ENCODE measurements around the gene ATXN2. TPM values are rescaled to one million over a fixed set of nuclear protein-coding genes. Genes with fewer than 3 reads are reported as not detected.

ATXN2 gene
- total RNA-seq, 3 donors from 2014 or later = 49.9 to 82.5 (median 55.4) TPM

GRCh38 chr12:111488798-111489197 lies 110.3 kb downstream of the ATXN2 start:
- no peaks in the 10 kb centered on the region for H3K36me3 ChIP-seq (ENCODE audit: low read depth)
- no peaks in the 10 kb centered on the region for H3K9me3 ChIP-seq
- TF ChIP-seq CTCF (IDR thresholded peaks at IDR 0.05) = no peak
- no peak for DNase-seq
- no peak overlapping the region for H3K4me3 ChIP-seq
- intact Hi-C loops (cut with DNase I, micrococcal nuclease) = no loop called here
- H3K4me1 ChIP-seq (ENCODE audit: low read depth) = no peaks in the 10 kb centered on the region
- ATAC-seq = no peak

- no peaks in the 10 kb centered on the region for H3K36me3 ChIP-seq (ENCODE audit: low read depth)
- ATAC-seq (no peak), DNase-seq (no peak)
- H3K9me3 ChIP-seq = no peaks in the 10 kb centered on the region
- intact Hi-C loops (cut with DNase I, micrococcal nuclease) = no loop called here
- H3K4me3 ChIP-seq = no peak overlapping the region
- H3K4me1 ChIP-seq (ENCODE audit: low read depth) = no peaks in the 10 kb centered on the region
- TF ChIP-seq CTCF (IDR thresholded peaks at IDR 0.05) = no peak
These were observed 110.8 kb downstream of the ATXN2 start for GRCh38 chr12:111488271-111488670.

GRCh38 chr12:111482462-111482861 lies 116.7 kb downstream of the ATXN2 start:
- TF ChIP-seq CTCF (IDR thresholded peaks at IDR 0.05) = no peak
- no peaks in the 10 kb centered on the region for H3K36me3 ChIP-seq (ENCODE audit: low read depth)
- intact Hi-C loops (cut with DNase I, micrococcal nuclease) = no loop called here

GRCh38 chr12:111471236-111471635 lies 127.9 kb downstream of the ATXN2 start:
- H3K36me3 ChIP-seq (ENCODE audit: low read depth) = peaks cover 12% of the 10 kb centered on the region
- no peaks in the 10 kb centered on the region for H3K9me3 ChIP-seq
- DNase-seq = no peak
- TF ChIP-seq CTCF (IDR thresholded peaks at IDR 0.05) = no peak
- H3K4me3 ChIP-seq = no peak overlapping the region
- no peaks in the 10 kb centered on the region for H3K4me1 ChIP-seq (ENCODE audit: low read depth)
- no peak for ATAC-seq
- intact Hi-C loops (cut with DNase I, micrococcal nuclease) = no loop called here

More at GRCh38 chr12:111482462-111482861, 116.7 kb downstream of the ATXN2 start:
- Histone ChIP-seq H3K9me3 (no peaks in the 10 kb centered on the region), H3K4me1 (ENCODE audit: low read depth) (no peaks in the 10 kb centered on the region), H3K4me3 (no peak overlapping the region)
- DNase-seq (no peak), ATAC-seq (no peak)

GRCh38 chr12:111469401-111469800 lies 129.7 kb downstream of the ATXN2 start:
- intact Hi-C loops (cut with DNase I, micrococcal nuclease) = no loop called here
- H3K9me3 ChIP-seq = no peaks in the 10 kb centered on the region
- ATAC-seq = no peak
- H3K36me3 ChIP-seq (ENCODE audit: low read depth) = peaks cover 12% of the 10 kb centered on the region
- H3K4me1 ChIP-seq (ENCODE audit: low read depth) = no peaks in the 10 kb centered on the region
- DNase-seq = no peak
- H3K4me3 ChIP-seq = no peak overlapping the region
- no peak for TF ChIP-seq CTCF (IDR thresholded peaks at IDR 0.05)

- no peak for TF ChIP-seq CTCF (IDR thresholded peaks at IDR 0.05)
- ATAC-seq (no peak), DNase-seq (no peak)
- no peak overlapping the region for H3K4me3 ChIP-seq
- H3K4me1 ChIP-seq (ENCODE audit: low read depth) = no peaks in the 10 kb centered on the region
- intact Hi-C loops (cut with DNase I, micrococcal nuclease) = no loop called here
- peaks cover 12% of the 10 kb centered on the region for H3K36me3 ChIP-seq (ENCODE audit: low read depth)
- H3K9me3 ChIP-seq = no peaks in the 10 kb centered on the region
These were observed 131.3 kb downstream of the ATXN2 start for GRCh38 chr12:111467857-111468241.

Measured in mucosa of descending colon (tissue), 3 donors.